ENCODE results near the gene CLDN6.
A peak's percentile ranks its signal among the peaks of the same experiment; 100 is the strongest.

GRCh38 chr16:3020247-3020603, 2.2 kb upstream of the CLDN6 start, which contains the start of gene TNFRSF12A:
- TF ChIP-seq EZH2 (IDR thresholded peaks at IDR 0.05) (no peak), TCF7L2 (IDR thresholded peaks at IDR 0.05; ENCODE audit: borderline replicate concordance, extremely low read depth, insufficient read depth, insufficient read length) (no peak), CTCF (IDR thresholded peaks at IDR 0.05 in 2 of 3, conservative IDR thresholded peaks at IDR 0.05 in 1 of 3; ENCODE audit: borderline replicate concordance in 1 of 3, insufficient read depth in 1 of 3, low read depth in 2 of 3, low read length in 2 of 3) (no peak), RAD21 (IDR thresholded peaks at IDR 0.05; ENCODE audit: low read depth) (no peak), SP1 (IDR thresholded peaks at IDR 0.05; ENCODE audit: low read depth) (no peak), CEBPB (IDR thresholded peaks at IDR 0.05; ENCODE audit: low read depth) (no peak), ZBTB33 (IDR thresholded peaks at IDR 0.05; ENCODE audit: extremely low read depth, insufficient replicate concordance, low read length) (no peak), SIN3A (IDR thresholded peaks at IDR 0.05; ENCODE audit: low read depth) (no peak), ATF3 (IDR thresholded peaks at IDR 0.05) (no peak), POLR2A (IDR thresholded peaks at IDR 0.05; ENCODE audit: borderline replicate concordance, extremely low read depth, insufficient read depth, insufficient read length) (peak; percentile 64), EZH2phosphoT487 (IDR thresholded peaks at IDR 0.05; ENCODE audit: borderline replicate concordance) (no peak)

Measured in HCT116 (cell line).